Measurements from ENCODE around the gene CYP4F11.

Gene CYP4F11

GRCh38 chr19:15869873-15870272, 64.5 kb downstream of the CYP4F11 start:
- no peak for TF ChIP-seq CTCF (conservative IDR thresholded peaks at IDR 0.05)

GRCh38 chr19:15869109-15869555, 65.2 kb downstream of the CYP4F11 start:
- peak; percentile 88 for TF ChIP-seq CTCF (conservative IDR thresholded peaks at IDR 0.05)
- peak overlapping the region; percentile 96 for H3K27ac ChIP-seq

More at GRCh38 chr19:15869873-15870272, 64.5 kb downstream of the CYP4F11 start:
- peak overlapping the region; percentile 96 for H3K27ac ChIP-seq

GRCh38 chr19:15866636-15867035, 67.7 kb downstream of the CYP4F11 start:
- no peak overlapping the region for H3K27ac ChIP-seq
- TF ChIP-seq CTCF (conservative IDR thresholded peaks at IDR 0.05): no peak

DNA sequence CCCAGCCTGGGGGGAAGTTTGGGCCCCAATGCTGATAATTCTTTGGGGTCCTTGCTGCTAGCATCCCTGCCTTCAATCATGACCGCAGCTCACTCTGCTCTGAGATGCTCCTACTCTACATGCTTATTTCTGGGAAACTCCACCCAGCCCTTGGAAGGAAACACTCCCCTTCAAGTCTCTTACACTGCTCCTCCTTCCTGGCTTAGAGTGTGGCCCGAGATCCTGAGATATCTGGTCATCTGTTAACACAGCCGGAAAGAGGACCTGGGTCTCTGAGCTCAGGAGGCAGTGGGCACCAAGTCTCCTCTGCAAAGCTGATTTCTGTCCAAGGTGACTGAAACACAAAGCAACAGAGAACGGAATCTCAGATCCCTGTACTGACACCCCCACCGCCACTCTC, 69.5 kb downstream of the CYP4F11 start:
- no peak for TF ChIP-seq CTCF (conservative IDR thresholded peaks at IDR 0.05)
- no peak overlapping the region for H3K27ac ChIP-seq

DNA sequence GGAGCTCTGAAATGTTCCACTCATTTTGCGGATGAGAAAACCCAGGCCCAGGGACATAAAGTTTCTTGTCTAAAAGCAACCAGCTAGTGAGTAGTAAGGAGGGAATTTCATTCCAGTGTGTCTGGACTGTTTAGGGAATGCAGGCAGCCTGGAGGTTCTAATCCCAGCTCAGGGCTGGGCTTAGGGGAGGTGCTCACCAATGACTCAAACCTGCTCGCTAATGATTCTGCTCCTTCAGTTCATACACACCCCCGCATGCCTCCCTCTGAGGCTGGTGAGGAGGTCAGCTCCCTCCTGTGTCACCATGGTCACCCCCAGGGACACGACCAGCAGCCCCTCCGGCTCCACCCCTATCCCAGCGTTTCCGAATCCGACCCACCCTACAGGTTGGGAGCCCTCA, 71.1 kb downstream of the CYP4F11 start:
- no peak for TF ChIP-seq CTCF (conservative IDR thresholded peaks at IDR 0.05)
- H3K27ac ChIP-seq: no peak overlapping the region

DNA sequence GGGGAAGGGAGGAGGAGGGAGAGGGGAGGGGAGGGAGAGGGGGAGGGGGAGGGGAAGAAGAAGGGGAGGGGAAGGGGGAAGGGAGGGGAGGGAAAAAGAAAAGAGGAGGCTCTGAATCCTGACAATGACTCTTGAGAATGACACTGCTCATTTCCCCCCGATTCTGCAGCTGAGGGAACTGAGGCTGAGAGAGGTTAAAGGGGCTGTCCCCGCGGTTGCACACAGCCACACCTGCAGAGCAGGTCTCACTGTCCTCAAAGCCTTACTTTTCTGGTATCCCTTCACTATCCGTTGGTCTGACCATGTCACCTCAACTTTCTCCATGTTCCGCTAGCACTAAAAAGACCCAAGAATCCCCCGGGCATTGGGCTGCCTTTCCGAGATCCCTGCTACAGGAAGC, 71.9 kb downstream of the CYP4F11 start:
- H3K27ac ChIP-seq: no peak overlapping the region
- no peak for TF ChIP-seq CTCF (conservative IDR thresholded peaks at IDR 0.05)
